HG02938 (cell line): ENCODE results near the gene TM4SF4.
"Not testable (repeated sequence)": the region's sequence is repeated elsewhere in the genome, so short reads cannot be mapped to it uniquely, and the experiment has no call there.

Source experiments
- ATAC-seq: cut with Tn5 transposase; IDR thresholded peaks from one replicate; pipeline ENCODE4 v1.9.1; 2021; ENCODE audit warnings: mild to moderate bottlenecking, moderate library complexity; ENCODE audit not compliant: unreplicated experiment

The TM4SF4 gene

GRCh38 chr3:149474250-149474817, at the start of gene TM4SF4:
TSS of gene TM4SF4 (plus strand) at chr3:149474697. CDS start at chr3:149474878, 181 bp downstream.
- ATAC-seq = no peak

- no peak for ATAC-seq
These were observed 49.6 kb upstream of the TM4SF4 start for GRCh38 chr3:149424918-149425317.

GRCh38 chr3:149426325-149426724, 48.2 kb upstream of the TM4SF4 start:
- ATAC-seq = no peak

GRCh38 chr3:149428087-149428486, 46.4 kb upstream of the TM4SF4 start:
- ATAC-seq = no peak

- ATAC-seq = no peak
These were observed 44.3 kb upstream of the TM4SF4 start for GRCh38 chr3:149430216-149430615.

- no peak for ATAC-seq
These were observed 42.3 kb upstream of the TM4SF4 start for GRCh38 chr3:149432149-149432548.

GRCh38 chr3:149435996-149436885, 38.3 kb upstream of the TM4SF4 start:
- no peak for ATAC-seq

GRCh38 chr3:149437286-149437685, 37.2 kb upstream of the TM4SF4 start:
- ATAC-seq = no peak

- no peak for ATAC-seq
These were observed 36.8 kb upstream of the TM4SF4 start for GRCh38 chr3:149437710-149438109.

GRCh38 chr3:149438981-149439380, 35.5 kb upstream of the TM4SF4 start:
- no peak for ATAC-seq

GRCh38 chr3:149441642-149442041, 32.9 kb upstream of the TM4SF4 start:
- no peak for ATAC-seq

- no peak for ATAC-seq
These were observed 32.5 kb upstream of the TM4SF4 start for GRCh38 chr3:149442043-149442442.

- no peak for ATAC-seq
These were observed 31.5 kb upstream of the TM4SF4 start for GRCh38 chr3:149442851-149443544.

GRCh38 chr3:149443545-149443912, 31.0 kb upstream of the TM4SF4 start:
- ATAC-seq = no peak

- not testable (repeated sequence) for ATAC-seq
These were observed 29.6 kb upstream of the TM4SF4 start for GRCh38 chr3:149444867-149445266.

- ATAC-seq = no peak
These were observed 26.1 kb upstream of the TM4SF4 start for GRCh38 chr3:149448331-149448831.

- ATAC-seq = no peak
These were observed 25.3 kb upstream of the TM4SF4 start for GRCh38 chr3:149449182-149449581.

GRCh38 chr3:149449799-149450198, 24.7 kb upstream of the TM4SF4 start:
- no peak for ATAC-seq

- no peak for ATAC-seq
These were observed 24.2 kb upstream of the TM4SF4 start for GRCh38 chr3:149450281-149450680.

GRCh38 chr3:149452036-149452435, 22.5 kb upstream of the TM4SF4 start:
- ATAC-seq = no peak

GRCh38 chr3:149453140-149453805, 21.2 kb upstream of the TM4SF4 start:
- ATAC-seq = no peak
